ENCODE data around the gene SEMA4D.

GRCh38 chr9:89421595-89421994, 76.3 kb downstream of the SEMA4D start:
- TF ChIP-seq POLR2A (IDR thresholded peaks at IDR 0.05) = no peak
- no peak for TF ChIP-seq CTCF (IDR thresholded peaks at IDR 0.05 in 4 of 5, conservative IDR thresholded peaks at IDR 0.05 in 1 of 5)

Measured in gastrocnemius medialis (tissue), 4 donors.